Neural progenitor cell (in vitro differentiated cells): ENCODE results near the gene RBM47. TPM values are rescaled to one million over a fixed set of nuclear protein-coding genes. Genes with fewer than 3 reads are reported as not detected.

Source experiments
- DNase-seq: peaks from one replicate; pipeline ENCODE4 v3.0.0-alpha.2; 2016; ENCODE audit warnings: low spot score
- H2AFZ ChIP-seq: fragments of 200-600 bp; sonication (generic); replicated peaks from 2 replicates; pipeline ENCODE4 v1.6.1; 2016; ENCODE audit warnings: antibody characterized with exemption
- H3F3A ChIP-seq: fragments of 200-600 bp; sonication (generic); 2 replicates; pipeline ENCODE4 v1.6.1; 2016; ENCODE audit warnings: antibody characterized with exemption, low read depth
- H3K27ac ChIP-seq: fragments of 200-600 bp; sonication (generic); 2 replicates; pipeline ENCODE4 v1.5.1; 2016; ENCODE audit warnings: mild to moderate bottlenecking
- H3K27me3 ChIP-seq: fragments of 200-600 bp; sonication (generic); 2 replicates; pipeline ENCODE4 v1.6.1; 2016; ENCODE audit warnings: mild to moderate bottlenecking, moderate library complexity
- H3K36me3 ChIP-seq: fragments of 200-600 bp; sonication (generic); 2 replicates; pipeline ENCODE4 v1.5.1; 2016
- H3K4me1 ChIP-seq: fragments of 200-600 bp; sonication (generic); 2 replicates; pipeline ENCODE4 v1.6.1; 2016; ENCODE audit warnings: mixed run types
- H3K4me2 ChIP-seq: fragments of 200-600 bp; sonication (generic); 2 replicates; pipeline ENCODE4 v1.6.1; 2016
- H3K4me3 ChIP-seq: fragments of 200-600 bp; sonication (generic); 2 replicates; pipeline ENCODE4 v1.5.1; 2016
- H3K79me2 ChIP-seq: fragments of 200-600 bp; sonication (generic); 2 replicates; pipeline ENCODE4 v1.6.1; 2016; ENCODE audit warnings: low read depth
- H3K9ac ChIP-seq: fragments of 200-600 bp; sonication (generic); 2 replicates; pipeline ENCODE4 v1.6.1; 2016
- H3K9me3 ChIP-seq: fragments of 200-600 bp; sonication (generic); 2 replicates; pipeline ENCODE4 v1.5.1; 2016; ENCODE audit warnings: low read depth
- H4K20me1 ChIP-seq: fragments of 200-600 bp; sonication (generic); 2 replicates; pipeline ENCODE4 v1.6.1; 2016; ENCODE audit warnings: low read depth
- H3K27ac Mint-ChIP-seq: 3 replicates; pipeline ENCODE4 v1.8.0; 2021; ENCODE audit warnings: mixed read lengths
- H3K27me3 Mint-ChIP-seq: 2 replicates; pipeline ENCODE4 v1.8.0; 2022; ENCODE audit warnings: low read depth, mild to moderate bottlenecking, inconsistent platforms, moderate library complexity, mixed read lengths; ENCODE audit not compliant: insufficient read depth
- H3K36me3 Mint-ChIP-seq: 3 replicates; pipeline ENCODE4 v1.8.0; 2021; ENCODE audit warnings: mixed read lengths
- H3K4me1 Mint-ChIP-seq: 3 replicates; pipeline ENCODE4 v1.8.0; 2021; ENCODE audit warnings: mixed read lengths
- H3K4me3 Mint-ChIP-seq: 3 replicates; pipeline ENCODE4 v1.8.0; 2021; ENCODE audit warnings: mild to moderate bottlenecking, moderate library complexity, mixed read lengths
- H3K9me3 Mint-ChIP-seq: 3 replicates; pipeline ENCODE4 v1.8.0; 2020; ENCODE audit warnings: mixed read lengths
- CTCF ChIP-seq: fragments of 200-600 bp; sonication (generic); IDR thresholded peaks from 2 replicates; pipeline ENCODE4 v1.5.1; 2017; ENCODE audit warnings: antibody characterized with exemption, mild to moderate bottlenecking
- EZH2 ChIP-seq: fragments of 200-600 bp; sonication (generic); IDR thresholded peaks from 2 replicates; pipeline ENCODE4 v1.6.1; 2017; ENCODE audit warnings: antibody characterized with exemption, mild to moderate bottlenecking, moderate library complexity
- EZH2phosphoT487 ChIP-seq: fragments of 200-600 bp; sonication (generic); IDR thresholded peaks from 2 replicates; pipeline ENCODE4 v1.6.1; 2017; ENCODE audit warnings: antibody characterized with exemption
- total RNA-seq: library from RNA; depleted of rRNA; stranded (reverse); fragments of >200 nt; gene quantifications from 2 replicates; pipeline ENCODE4 v1.2.3, GENCODE V29; 2015; ENCODE audit warnings: low replicate concordance

Gene RBM47
- total RNA-seq, 1 donor from 2014 or later: 2.9 TPM

GRCh38 chr4:40627540-40627939 is 2.1 kb downstream of the RBM47 start:
- H3K4me2 ChIP-seq: peak overlapping the region; percentile 97
- no peak overlapping the region for H3K27ac Mint-ChIP-seq
- peaks cover 8% of the 10 kb centered on the region for H3K79me2 ChIP-seq
- H3K4me1 ChIP-seq: peaks cover 43% of the 10 kb centered on the region
- H3K27me3 ChIP-seq: peaks cover 54% of the 10 kb centered on the region
- peak overlapping the region; percentile 28 for H3K4me3 Mint-ChIP-seq
- no peaks in the 10 kb centered on the region for H3K36me3 Mint-ChIP-seq
- no peak for DNase-seq
- H3F3A ChIP-seq: peaks cover 39% of the 10 kb centered on the region
- H2AFZ ChIP-seq: no peak overlapping the region
- H3K27ac ChIP-seq: no peak overlapping the region
- no peaks in the 10 kb centered on the region for H3K9me3 ChIP-seq
- peaks cover 39% of the 10 kb centered on the region for H3K4me1 Mint-ChIP-seq
- H3K36me3 ChIP-seq: no peaks in the 10 kb centered on the region
- no peaks in the 10 kb centered on the region for H3K9me3 Mint-ChIP-seq
- H4K20me1 ChIP-seq: no peaks in the 10 kb centered on the region
- H3K9ac ChIP-seq: no peak overlapping the region
- no peak overlapping the region for H3K4me3 ChIP-seq
- H3K27me3 Mint-ChIP-seq: peaks cover 29% of the 10 kb centered on the region
- TF ChIP-seq CTCF: no peak
- no peak for TF ChIP-seq EZH2phosphoT487
- TF ChIP-seq EZH2: no peak

GRCh38 chr4:40626183-40626990 is 3.3 kb downstream of the RBM47 start:
- peaks cover 47% of the 10 kb centered on the region for H3K4me1 ChIP-seq
- Mint-ChIP-seq H3K27me3 (peaks cover 29% of the 10 kb centered on the region), H3K4me3 (no peak overlapping the region), H3K36me3 (no peaks in the 10 kb centered on the region), H3K4me1 (peaks cover 39% of the 10 kb centered on the region), H3K27ac (no peak overlapping the region), H3K9me3 (no peaks in the 10 kb centered on the region)
- H3F3A ChIP-seq: peaks cover 36% of the 10 kb centered on the region
- peak overlapping the region; percentile 97 for H3K4me2 ChIP-seq
- H3K79me2 ChIP-seq: peaks cover 8% of the 10 kb centered on the region
- no peak overlapping the region for H2AFZ ChIP-seq
- H3K9ac ChIP-seq: no peak overlapping the region
- H3K36me3 ChIP-seq: no peaks in the 10 kb centered on the region
- peak; percentile 14 for DNase-seq
- H3K9me3 ChIP-seq: no peaks in the 10 kb centered on the region
- TF ChIP-seq EZH2: no peak
- no peak for TF ChIP-seq CTCF
- no peak for TF ChIP-seq EZH2phosphoT487
- no peaks in the 10 kb centered on the region for H4K20me1 ChIP-seq
- H3K27ac ChIP-seq: no peak overlapping the region
- H3K27me3 ChIP-seq: peaks cover 48% of the 10 kb centered on the region
- peak overlapping the region; percentile 10 for H3K4me3 ChIP-seq

DNA sequence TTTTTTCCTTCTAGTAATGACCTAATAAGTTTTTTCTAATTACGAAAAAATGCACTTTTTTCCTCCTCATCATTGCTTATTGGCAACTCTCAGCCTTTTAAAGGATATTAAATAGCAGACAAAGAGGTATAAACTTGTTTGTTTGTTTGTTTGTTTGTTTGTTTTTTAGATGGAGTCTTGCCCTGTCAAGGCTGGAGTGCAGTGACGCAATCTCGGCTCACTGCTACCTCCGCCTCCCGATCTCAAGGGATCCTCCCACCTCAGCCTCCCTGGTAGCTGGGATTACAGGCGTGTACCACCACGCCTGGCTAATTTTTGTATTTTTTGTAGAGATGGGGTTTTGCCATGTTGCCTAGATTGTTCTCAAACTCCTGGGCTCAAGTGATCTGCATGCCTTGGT is 6.0 kb downstream of the RBM47 start:
- H3F3A ChIP-seq: peaks cover 11% of the 10 kb centered on the region
- H3K79me2 ChIP-seq: peaks cover 8% of the 10 kb centered on the region
- H3K9me3 Mint-ChIP-seq: peaks cover 2% of the 10 kb centered on the region
- H3K9me3 ChIP-seq: no peaks in the 10 kb centered on the region
- H3K27ac ChIP-seq: no peak overlapping the region
- H2AFZ ChIP-seq: no peak overlapping the region
- H3K4me1 ChIP-seq: peaks cover 36% of the 10 kb centered on the region
- no peaks in the 10 kb centered on the region for H3K36me3 ChIP-seq
- TF ChIP-seq EZH2 (no peak), CTCF (no peak), EZH2phosphoT487 (no peak)
- no peak overlapping the region for H3K27ac Mint-ChIP-seq
- H3K9ac ChIP-seq: no peak overlapping the region
- DNase-seq: no peak
- H3K27me3 Mint-ChIP-seq: peaks cover 16% of the 10 kb centered on the region
- H3K4me3 Mint-ChIP-seq: no peak overlapping the region
- H3K4me2 ChIP-seq: no peak overlapping the region
- no peaks in the 10 kb centered on the region for H3K36me3 Mint-ChIP-seq
- no peaks in the 10 kb centered on the region for H4K20me1 ChIP-seq
- peaks cover 21% of the 10 kb centered on the region for H3K4me1 Mint-ChIP-seq
- H3K4me3 ChIP-seq: no peak overlapping the region
- H3K27me3 ChIP-seq: peaks cover 22% of the 10 kb centered on the region
